IPS-NIHi7 (cell line): ENCODE data around the gene PRLH.
A peak's percentile ranks its signal among the peaks of the same experiment; 100 is the strongest.

Source experiments
- DNase-seq: peaks from one replicate; pipeline ENCODE4 v3.0.0; 2012; ENCODE audit warnings: mixed read lengths; ENCODE audit errors: extremely low spot score

The PRLH gene

GRCh38 chr2:237564526-237565131 is 1.7 kb upstream of the PRLH start:
- DNase-seq, result no peak

GRCh38 chr2:237565974-237566373 is 400 bp upstream of the PRLH start:
- DNase-seq, result no peak

GRCh38 chr2:237567276-237568029 is 1.1 kb downstream of the PRLH start:
- DNase-seq, result no peak

- no peak for DNase-seq
Measured at GRCh38 chr2:237568121-237568660, 1.8 kb downstream of the PRLH start.

- no peak for DNase-seq
Measured at GRCh38 chr2:237569041-237569440, 2.7 kb downstream of the PRLH start.

- DNase-seq, result no peak
Measured at GRCh38 chr2:237569896-237570295, 3.5 kb downstream of the PRLH start.

- no peak for DNase-seq
Measured at GRCh38 chr2:237570776-237571335, 4.5 kb downstream of the PRLH start.

- DNase-seq, result no peak
Measured at GRCh38 chr2:237571551-237571950, 5.2 kb downstream of the PRLH start.

- DNase-seq, result peak; percentile 98
Measured at GRCh38 chr2:237572021-237572741, 5.8 kb downstream of the PRLH start.

GRCh38 chr2:237572742-237573101 is 6.3 kb downstream of the PRLH start:
- no peak for DNase-seq

- DNase-seq, result no peak
Measured at GRCh38 chr2:237573721-237574415, 7.5 kb downstream of the PRLH start.

- DNase-seq, result no peak
Measured at GRCh38 chr2:237574467-237574866, 8.1 kb downstream of the PRLH start.

- DNase-seq, result no peak
Measured at GRCh38 chr2:237574894-237575868, 8.8 kb downstream of the PRLH start.

GRCh38 chr2:237575869-237576862 is 9.8 kb downstream of the PRLH start:
- DNase-seq, result no peak

- DNase-seq, result no peak
Measured at GRCh38 chr2:237576974-237577373, 10.6 kb downstream of the PRLH start.

GRCh38 chr2:237577458-237577857 is 11.1 kb downstream of the PRLH start:
- DNase-seq, result no peak

- DNase-seq, result no peak
Measured at GRCh38 chr2:237577956-237578870, 11.8 kb downstream of the PRLH start.

- no peak for DNase-seq
Measured at GRCh38 chr2:237581326-237581725, 15.0 kb downstream of the PRLH start.
